Daoy (cell line): Measurements from ENCODE around the gene LRRC30. TPM values are rescaled to one million over a fixed set of nuclear protein-coding genes. Genes with fewer than 3 reads are reported as not detected.

Experiments used
- DNase-seq: peaks from one replicate; pipeline ENCODE4 v3.0.0-alpha.2; 2015; ENCODE audit warnings: low read depth
- total RNA-seq: library from RNA; depleted of rRNA; stranded (reverse); fragments of >200 nt; shearing (Covaris generic); gene quantifications from 2 replicates; pipeline ENCODE4 v1.2.3, GENCODE V29; 2014; rRNA removed

LRRC30 gene
- total RNA-seq, 1 experiment from 2014 or later = not detected

DNA sequence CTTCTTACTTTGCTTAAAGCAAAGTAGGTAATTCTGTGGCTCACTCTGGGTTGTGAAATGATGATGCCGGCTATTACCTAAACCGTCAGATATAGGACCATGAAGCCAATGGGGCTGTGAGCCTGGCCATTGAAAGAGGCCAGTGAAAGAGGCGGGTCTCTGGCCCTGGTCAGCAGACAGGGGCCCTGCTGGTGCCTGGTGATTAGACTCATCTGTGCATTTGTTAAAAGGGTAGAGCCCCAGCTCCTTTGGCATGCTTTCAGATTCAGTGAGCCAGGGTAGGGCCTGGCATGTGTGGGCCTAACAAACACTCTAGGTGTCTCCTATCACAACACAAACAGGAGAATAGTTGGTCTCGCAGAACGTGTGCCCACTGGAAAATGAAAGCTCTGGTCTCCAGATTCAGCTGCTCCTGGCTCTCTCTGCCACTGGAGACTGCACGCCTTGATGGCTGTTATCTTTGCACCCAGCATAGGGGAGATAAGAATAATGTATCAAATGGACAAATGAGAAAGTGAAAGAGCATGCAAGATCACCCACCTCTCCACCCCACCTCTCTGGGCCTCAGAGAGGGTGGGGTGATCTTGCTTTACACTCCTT lies 6.9 kb downstream of the LRRC30 start:
- DNase-seq = no peak

DNA sequence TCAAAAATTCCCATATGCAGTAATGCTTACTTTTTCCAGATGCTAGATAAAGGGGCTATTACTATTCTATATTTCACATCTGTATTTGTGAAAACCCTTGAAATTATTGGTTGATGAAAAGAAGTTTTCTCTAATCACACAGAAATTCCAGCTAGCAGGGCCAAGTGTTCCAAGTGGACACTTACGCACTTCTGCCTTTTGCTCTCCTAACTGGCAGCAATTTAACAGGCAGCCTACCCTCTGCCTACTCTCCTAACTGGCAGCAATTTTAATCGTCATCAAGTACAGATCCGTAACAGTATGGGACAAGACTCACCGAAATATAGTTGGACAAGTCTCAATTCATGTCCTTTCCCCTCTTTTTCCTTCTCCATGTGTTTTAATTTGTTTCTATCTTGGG lies 12.0 kb downstream of the LRRC30 start:
- no peak for DNase-seq

DNA sequence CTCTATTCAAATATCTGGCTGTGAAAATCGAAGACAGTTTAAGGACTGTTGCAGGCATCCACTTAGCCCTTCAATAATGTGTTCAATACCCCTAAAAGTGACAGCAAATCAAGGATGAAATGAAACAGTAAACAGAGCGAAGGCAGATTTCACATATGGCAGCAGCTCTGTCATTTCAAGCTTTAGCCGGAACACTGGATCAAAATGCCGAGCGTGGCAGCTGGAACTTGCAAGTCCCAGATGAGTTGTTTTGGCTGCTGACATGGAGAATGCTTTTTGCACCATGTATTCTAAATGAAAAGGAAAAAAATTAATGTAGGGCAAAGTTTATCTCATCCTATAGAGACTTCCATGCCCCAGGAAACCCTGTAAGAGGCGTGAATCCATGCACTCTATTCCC lies 18.0 kb downstream of the LRRC30 start:
- no peak for DNase-seq

DNA sequence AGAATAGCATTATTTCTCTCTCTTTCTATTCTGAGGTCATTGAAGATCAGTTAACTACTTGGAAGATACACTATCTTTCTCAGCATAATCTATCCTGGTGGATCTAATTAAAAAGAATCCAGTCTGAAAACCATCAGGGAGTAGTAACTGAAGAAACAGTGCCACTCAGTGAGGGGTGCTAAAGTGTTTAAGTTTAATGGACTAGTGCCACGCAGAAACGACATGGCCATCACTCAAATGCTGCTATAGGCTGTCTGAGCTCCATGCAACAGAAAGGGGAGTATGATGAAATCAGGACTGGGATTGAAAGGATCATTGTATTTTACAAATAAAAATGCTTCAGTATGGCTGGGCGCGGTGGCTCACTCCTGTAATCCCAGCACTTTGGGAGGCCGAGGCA lies 23.3 kb downstream of the LRRC30 start:
- no peak for DNase-seq

DNA sequence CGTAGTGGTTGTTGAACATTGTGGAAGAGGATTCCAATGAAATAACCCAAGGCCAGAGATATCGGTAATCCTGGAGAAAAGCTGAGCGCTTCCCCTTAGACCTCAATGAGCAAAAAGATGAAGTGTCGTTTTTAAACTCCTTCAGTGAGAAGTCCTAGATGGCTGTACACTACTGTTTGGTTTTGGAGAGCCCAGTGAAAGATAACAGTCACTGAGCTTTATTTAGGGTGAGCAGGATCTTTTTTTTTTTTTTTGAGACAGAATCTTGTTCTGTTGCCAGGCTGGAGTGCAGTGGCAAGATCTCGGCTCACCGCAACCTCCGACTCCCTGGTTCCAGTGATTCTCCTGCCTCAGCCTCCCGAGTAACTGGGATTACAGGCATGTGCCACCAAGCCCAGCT lies 24.2 kb downstream of the LRRC30 start:
- DNase-seq = no peak

DNA sequence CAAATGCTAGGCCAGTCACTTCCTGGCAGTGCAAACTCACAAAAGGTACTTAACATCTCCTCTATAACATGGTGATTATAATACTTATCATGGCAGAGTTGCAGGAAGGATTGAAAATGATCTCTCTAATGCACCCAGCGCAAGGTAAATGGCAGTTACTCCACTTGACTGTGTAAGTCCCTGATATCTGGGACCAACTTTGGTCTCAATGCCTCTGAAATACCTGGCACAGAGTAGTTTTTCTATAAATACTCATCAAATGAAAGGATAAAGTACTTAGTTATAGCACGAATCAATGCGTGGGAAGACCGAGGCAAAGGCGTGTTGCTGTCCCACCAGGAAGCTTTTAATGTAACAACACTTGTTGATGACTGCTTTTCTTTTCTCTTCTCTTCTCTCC lies 24.8 kb downstream of the LRRC30 start:
- no peak for DNase-seq

DNA sequence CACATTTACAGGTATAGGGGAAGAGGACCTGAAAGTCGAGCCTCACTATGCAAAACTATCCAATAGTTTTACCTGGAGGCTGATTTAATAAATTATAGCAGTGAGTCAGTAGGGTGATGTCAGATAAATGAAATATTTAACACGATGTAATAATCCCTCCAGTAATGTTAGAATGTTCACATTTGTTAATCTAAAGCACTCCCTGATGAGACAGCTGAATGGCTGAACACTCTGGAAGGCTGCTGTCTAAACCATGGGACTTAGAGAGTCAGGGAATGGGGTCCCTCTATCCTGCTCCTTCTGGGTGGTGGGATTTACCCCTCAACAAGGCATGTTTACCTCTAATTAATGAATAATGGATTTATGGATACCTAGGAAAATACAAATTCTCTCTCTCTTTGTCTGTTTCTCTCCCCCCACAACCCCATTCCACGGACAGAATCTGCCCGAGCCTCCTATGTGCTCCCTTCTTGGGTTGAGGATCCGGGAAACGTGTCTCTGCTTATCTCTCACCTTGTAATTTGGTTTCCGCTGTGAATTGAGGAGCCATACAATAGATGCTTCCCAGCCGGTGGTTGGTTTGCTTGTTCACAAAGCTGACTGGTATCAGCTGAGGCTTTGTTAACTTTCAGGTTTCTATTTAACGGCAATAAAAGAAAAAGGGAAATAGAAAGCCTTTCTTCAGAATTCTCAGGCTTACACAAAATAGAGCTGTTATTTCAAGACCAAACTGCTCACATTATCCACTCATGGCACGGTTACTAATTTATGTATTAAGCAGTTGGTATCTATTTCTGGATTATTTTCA lies 25.9 kb downstream of the LRRC30 start:
- no peak for DNase-seq

DNA sequence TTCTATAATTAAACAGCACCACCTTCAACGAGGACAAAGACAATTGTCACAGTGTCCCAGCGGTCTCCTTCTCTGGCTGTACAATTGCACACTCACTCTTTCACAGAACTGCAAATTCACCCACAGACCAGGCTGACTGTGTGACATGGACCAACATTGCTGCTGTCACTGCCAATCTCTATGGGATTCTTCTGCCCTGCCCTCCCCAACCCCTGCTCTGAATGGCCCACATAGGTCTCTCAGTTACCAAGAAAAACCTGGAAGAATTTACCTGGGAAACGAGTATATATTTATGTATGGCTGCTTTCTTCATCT lies 26.5 kb downstream of the LRRC30 start:
- DNase-seq = no peak

DNA sequence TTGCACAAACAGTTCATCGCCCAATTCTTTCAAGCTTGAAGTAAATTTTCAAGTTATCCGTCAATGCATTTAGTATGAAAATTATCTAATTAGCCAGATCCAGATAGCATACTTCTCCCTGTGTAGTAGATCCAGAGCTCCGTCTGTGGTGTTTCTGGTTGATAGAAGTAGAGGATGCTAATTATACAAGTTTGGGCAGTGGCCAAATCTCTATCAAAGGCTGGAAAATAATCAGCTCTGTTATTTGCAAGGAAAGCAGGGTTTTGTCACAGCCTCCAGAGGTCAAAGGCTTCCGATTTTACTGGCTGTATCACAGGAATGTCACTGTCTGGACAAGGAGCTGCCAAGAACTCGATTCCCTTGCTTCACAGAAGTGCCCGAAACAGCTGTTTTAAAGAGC lies 28.6 kb downstream of the LRRC30 start:
- no peak for DNase-seq

DNA sequence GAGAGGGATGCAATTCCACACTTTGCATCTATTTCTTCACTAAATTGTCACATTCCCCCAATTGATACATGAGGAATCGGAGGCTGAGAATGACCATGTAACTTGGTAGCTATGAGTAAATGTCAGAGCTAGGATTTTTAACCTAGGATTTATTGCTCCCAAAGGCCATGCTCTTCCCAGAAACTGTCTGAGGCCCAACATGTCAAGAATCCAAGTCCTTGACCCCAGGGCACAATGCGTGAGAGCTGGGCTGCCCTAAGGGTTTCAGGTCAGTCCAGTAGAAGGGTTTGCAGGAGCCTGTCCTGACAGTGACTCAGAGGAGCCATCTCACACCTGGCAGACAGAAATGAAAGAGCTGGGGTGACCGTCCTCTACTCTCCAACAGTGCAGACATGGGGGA lies 30.3 kb downstream of the LRRC30 start:
- no peak for DNase-seq

DNA sequence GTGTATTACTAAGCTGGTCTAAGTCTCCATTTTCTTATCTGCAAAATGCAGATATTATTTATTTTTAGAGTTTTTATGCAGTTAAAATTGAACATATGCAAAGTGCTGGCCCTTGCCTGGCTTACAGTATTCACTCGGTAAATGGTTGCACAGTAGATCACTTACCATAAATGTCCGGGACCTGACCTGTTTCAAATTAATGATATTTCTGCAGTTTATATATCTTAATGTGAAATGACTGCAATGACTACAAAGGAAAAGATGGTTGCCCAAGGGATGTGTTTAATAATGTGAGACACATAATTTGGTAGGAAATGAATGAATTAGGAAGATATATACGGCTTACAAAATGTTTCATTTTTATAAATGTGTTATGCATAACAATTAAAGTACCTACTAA lies 37.1 kb downstream of the LRRC30 start:
- no peak for DNase-seq

DNA sequence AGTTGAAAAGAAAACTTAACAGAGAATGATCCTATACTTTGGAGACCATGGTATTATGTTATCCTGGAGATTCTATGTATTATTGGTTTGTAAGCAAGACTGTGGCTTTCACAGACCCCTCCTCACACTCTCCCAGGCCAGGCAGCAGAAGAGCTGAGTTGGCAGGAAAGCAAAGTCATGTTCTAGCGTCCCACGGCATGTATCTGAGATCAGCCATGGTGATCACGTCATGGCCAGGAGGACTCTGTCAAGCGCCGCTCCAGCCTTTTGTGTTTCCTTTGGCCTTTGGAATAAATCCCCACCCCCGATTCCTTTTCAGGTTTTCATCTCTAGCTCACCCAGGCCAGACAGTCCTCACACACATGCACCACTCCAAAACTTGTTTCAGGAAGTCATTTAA lies 39.1 kb downstream of the LRRC30 start:
- no peak for DNase-seq

DNA sequence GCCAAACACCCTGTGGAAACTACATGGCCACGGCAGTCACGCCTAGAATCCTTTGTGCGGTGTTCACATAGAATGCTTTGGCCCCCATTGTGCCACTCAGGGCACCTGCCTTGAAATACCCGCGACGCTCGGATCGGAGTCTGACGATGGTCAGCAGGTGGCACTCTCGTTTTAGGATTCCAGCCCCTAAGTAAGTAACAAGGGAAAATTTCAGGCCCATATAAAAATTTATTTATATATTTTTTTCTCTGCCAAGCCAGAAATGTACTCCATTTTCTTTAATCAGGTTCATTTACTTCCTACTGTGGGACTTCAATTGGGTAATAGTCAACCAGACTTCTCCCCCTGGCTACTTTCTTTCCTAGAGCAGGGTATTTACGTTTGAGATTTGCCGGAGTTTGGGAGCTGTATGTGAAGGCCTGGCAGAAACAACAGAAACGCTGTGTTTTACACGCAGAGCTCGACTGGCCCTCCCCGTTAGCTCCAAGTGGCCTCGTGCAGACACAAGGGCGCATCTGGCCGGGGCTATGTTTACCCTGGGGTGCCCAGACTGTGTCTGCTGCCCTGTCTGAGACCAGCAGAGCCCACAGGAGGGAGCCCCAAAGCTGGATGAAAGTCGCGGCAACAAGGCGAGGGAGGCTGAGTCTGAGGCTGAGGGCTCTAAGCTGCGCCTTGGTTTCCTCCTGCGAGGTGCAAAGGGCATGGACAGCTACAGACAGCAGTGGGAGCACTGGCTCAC lies 41.6 kb downstream of the LRRC30 start:
- DNase-seq = peak; percentile 64

DNA sequence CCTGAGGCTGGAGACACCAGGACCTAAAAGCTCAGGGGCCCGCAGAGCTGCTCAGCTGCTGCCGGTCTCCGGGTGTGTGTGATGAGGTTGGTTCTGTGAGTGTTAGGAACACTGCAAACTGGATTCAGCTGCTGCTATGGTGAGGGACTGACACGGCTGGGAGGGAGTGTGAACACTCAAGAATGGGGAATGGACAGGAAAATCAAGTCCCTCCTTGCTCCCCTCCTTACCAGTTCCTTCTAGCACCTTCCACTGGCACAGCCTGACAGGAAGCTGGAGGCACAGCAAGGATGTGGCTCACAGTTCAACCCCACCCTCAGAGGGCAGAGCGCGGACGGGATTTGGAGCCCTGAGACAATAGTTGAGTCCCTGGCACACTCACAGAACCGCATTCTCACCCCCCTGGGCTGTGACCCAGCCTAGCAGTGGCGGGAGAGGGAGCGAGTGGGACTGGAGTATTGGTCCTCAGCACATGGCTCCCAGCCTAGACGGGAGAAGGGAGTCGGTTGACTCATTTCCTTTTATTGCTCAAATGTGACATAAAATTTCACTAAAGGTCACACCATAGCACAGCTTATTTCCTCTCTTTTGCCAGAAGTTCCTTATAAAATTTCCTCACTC lies 42.5 kb downstream of the LRRC30 start:
- DNase-seq = peak; percentile 73

DNA sequence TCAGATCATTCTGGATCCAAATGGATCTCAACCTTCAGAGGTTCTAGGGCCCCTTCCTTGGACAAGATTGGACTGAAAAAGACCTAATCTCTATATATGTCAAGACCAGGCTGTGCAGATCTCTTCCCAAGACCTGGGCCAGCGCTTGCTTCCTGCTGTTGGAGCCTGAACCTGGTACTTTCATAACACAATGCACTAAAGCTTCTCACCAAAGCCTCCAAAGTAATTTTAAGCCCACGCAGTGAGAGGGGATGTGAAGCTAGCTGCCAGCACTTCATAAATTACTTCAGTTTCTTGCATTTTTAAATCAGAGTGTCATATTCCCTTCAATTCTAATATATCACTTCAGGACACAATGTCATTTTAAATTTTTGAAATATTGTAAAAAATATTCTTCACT lies 50.7 kb downstream of the LRRC30 start:
- DNase-seq = no peak

Other genes with a start within 250 kb of the LRRC30 start
- gene LAMA1, start 113.3 kb upstream of the LRRC30 start, total RNA-seq = 2.6 and 4.4 TPM in 2 replicates